NB4 (cell line): ENCODE results near the gene KIAA1328.

ENCODE experiments used
- DNase-seq: peaks from one replicate; pipeline ENCODE4 v3.0.0; 2010; ENCODE audit warnings: low read depth
- H3K4me3 ChIP-seq: one replicate; pipeline ENCODE4 v1.5.1; 2011; ENCODE audit warnings: mild to moderate bottlenecking, low read depth, low read length, moderate library complexity
- MYC ChIP-seq: IDR thresholded peaks from 2 replicates; pipeline ENCODE4 v1.6.1; 2011; ENCODE audit warnings: low read depth, low read length
- POLR2A ChIP-seq: IDR thresholded peaks from 2 replicates; pipeline ENCODE4 v1.6.1; 2011; ENCODE audit warnings: mild to moderate bottlenecking; ENCODE audit not compliant: insufficient read length; ENCODE audit errors: extremely low read depth
- TF ChIP-seq, protein P1 (sequence below): IDR thresholded peaks from 2 replicates; pipeline ENCODE4 v1.6.1; 2011; ENCODE audit warnings: low read depth, low read length
- TF ChIP-seq, protein P2 (sequence below): IDR thresholded peaks from one replicate; pipeline ENCODE4 v1.5.1; 2012; ENCODE audit warnings: low read depth, low read length

The KIAA1328 gene

GRCh38 chr18:37274309-37275236 is 445.6 kb downstream of the KIAA1328 start:
- TF ChIP-seq, protein P1, sequence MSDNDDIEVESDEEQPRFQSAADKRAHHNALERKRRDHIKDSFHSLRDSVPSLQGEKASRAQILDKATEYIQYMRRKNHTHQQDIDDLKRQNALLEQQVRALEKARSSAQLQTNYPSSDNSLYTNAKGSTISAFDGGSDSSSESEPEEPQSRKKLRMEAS: no peak
- TF ChIP-seq, protein P2, sequence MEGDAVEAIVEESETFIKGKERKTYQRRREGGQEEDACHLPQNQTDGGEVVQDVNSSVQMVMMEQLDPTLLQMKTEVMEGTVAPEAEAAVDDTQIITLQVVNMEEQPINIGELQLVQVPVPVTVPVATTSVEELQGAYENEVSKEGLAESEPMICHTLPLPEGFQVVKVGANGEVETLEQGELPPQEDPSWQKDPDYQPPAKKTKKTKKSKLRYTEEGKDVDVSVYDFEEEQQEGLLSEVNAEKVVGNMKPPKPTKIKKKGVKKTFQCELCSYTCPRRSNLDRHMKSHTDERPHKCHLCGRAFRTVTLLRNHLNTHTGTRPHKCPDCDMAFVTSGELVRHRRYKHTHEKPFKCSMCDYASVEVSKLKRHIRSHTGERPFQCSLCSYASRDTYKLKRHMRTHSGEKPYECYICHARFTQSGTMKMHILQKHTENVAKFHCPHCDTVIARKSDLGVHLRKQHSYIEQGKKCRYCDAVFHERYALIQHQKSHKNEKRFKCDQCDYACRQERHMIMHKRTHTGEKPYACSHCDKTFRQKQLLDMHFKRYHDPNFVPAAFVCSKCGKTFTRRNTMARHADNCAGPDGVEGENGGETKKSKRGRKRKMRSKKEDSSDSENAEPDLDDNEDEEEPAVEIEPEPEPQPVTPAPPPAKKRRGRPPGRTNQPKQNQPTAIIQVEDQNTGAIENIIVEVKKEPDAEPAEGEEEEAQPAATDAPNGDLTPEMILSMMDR: no peak
- TF ChIP-seq MYC: no peak
- TF ChIP-seq POLR2A: no peak
- no peak for DNase-seq
- H3K4me3 ChIP-seq: no peak overlapping the region

GRCh38 chr18:37275237-37275741 is 446.4 kb downstream of the KIAA1328 start:
- TF ChIP-seq, protein P1: no peak
- TF ChIP-seq, protein P2: no peak
- TF ChIP-seq MYC (no peak), POLR2A (no peak)
- H3K4me3 ChIP-seq: no peak overlapping the region
- no peak for DNase-seq

DNA sequence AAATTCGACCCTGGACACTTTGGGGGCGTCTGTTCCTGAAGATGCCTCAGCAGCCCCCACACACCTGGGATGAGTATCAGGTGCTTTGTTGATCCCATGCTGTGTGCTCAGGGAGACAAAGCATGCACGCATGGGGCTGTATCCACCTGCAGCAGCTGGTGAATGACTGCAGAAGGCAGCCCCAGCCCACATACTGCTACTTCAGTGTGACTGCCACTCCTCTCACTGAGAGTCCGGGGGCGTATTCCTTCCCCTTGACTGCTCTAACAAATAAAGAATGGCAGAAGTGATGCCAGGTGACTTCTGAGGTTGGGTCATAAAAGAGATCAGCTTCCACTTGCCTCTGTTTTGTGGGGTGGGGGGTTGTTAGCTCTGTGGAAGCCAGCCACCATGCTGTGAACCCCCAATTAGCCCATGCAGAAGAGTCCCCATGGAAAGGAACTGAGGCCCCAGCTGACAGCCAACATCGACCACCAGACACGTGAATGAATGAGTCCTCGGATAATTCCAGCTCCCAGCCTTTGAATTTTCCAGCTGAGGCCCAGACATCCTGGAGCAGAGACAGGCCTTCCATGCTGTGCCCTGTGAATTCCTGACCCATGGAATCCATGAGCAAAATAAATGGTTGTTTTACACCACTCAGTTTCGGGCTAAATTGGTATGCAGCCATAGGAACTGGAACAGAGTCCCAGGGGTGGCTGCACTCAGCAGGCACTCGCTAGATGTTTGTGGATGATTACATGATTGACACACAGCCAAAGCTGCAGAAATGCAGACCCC is 447.4 kb downstream of the KIAA1328 start:
- no peak for DNase-seq
- H3K4me3 ChIP-seq: no peak overlapping the region
- TF ChIP-seq POLR2A: no peak
- TF ChIP-seq, protein P1: no peak
- TF ChIP-seq, protein P2: no peak
- TF ChIP-seq MYC: no peak

- TF ChIP-seq POLR2A (no peak), MYC (no peak)
- TF ChIP-seq, protein P2: no peak
- TF ChIP-seq, protein P1: no peak
- no peak overlapping the region for H3K4me3 ChIP-seq
- DNase-seq: no peak
Measured at GRCh38 chr18:37277804-37278203, 448.9 kb downstream of the KIAA1328 start.
